PC-3 (cell line): ENCODE results near the gene FAM187B. TPM values are rescaled to one million over a fixed set of nuclear protein-coding genes. Genes with fewer than 3 reads are reported as not detected.

Experiments
- ATAC-seq: fragments of 200-7000 bp; cut with Tn5 transposase; 2 replicates; pipeline ENCODE4 v1.9.1; 2020; ENCODE audit warnings: mild to moderate bottlenecking, moderate library complexity
- BruUV-seq: library from RNA; stranded (reverse); fragments of 400-500 nt; replicated peaks from 2 replicates; lab custom pipeline; 2021; lab: Mats Ljungman, UMichigan
- CTCF ChIA-PET: fragments of 300-600 bp; sonication (Branson Sonifier 250); formaldehyde crosslinking; loops from one replicate; lab custom pipeline; 2022; ENCODE audit warnings: antibody characterized with exemption; lab: Charles Lee
- POLR2A ChIA-PET: fragments of 300-600 bp; sonication (Branson Sonifier 250); formaldehyde crosslinking; loops from one replicate; lab custom pipeline; 2022; ENCODE audit warnings: antibody characterized with exemption; ENCODE audit not compliant: unreplicated experiment; lab: Charles Lee
- DNase-seq: peaks from one replicate; pipeline ENCODE4 v3.0.0-alpha.2; 2015
- H2AFZ ChIP-seq: fragments of 300-600 bp; sonication (generic); 2 replicates; pipeline ENCODE4 v1.6.0; 2016; ENCODE audit warnings: antibody characterized with exemption, low read length
- H3F3A ChIP-seq: fragments of 300-600 bp; sonication (generic); one replicate; pipeline ENCODE4 v1.6.0; 2017; ENCODE audit warnings: antibody characterized with exemption, low read length, control low read depth, mild to moderate bottlenecking; ENCODE audit not compliant: unreplicated experiment
- H3K27ac ChIP-seq: fragments of 300-600 bp; sonication (generic); 2 replicates; pipeline ENCODE4 v1.5.1; 2016; ENCODE audit warnings: mild to moderate bottlenecking, low read length
- H3K27me3 ChIP-seq: fragments of 300-600 bp; sonication (generic); 2 replicates; pipeline ENCODE4 v1.6.1; 2016; ENCODE audit warnings: low read length, mixed read lengths
- H3K36me3 ChIP-seq: fragments of 300-600 bp; sonication (generic); 2 replicates; pipeline ENCODE4 v1.6.1; 2016; ENCODE audit warnings: low read depth, mixed run types, low read length, mixed read lengths
- H3K4me1 ChIP-seq: fragments of 300-600 bp; sonication (generic); 2 replicates; pipeline ENCODE4 v1.5.1; 2016; ENCODE audit warnings: low read length; ENCODE audit not compliant: insufficient read depth
- H3K4me2 ChIP-seq: fragments of 300-600 bp; sonication (generic); 2 replicates; pipeline ENCODE4 v1.6.0; 2016; ENCODE audit warnings: low read length
- H3K4me3 ChIP-seq: fragments of 300-600 bp; sonication (generic); 2 replicates; pipeline ENCODE4 v1.5.1; 2016; ENCODE audit warnings: mild to moderate bottlenecking, low read length, mixed read lengths
- H3K79me2 ChIP-seq: fragments of 300-600 bp; sonication (generic); 2 replicates; pipeline ENCODE4 v1.6.1; 2017; ENCODE audit warnings: low read length, mixed read lengths
- H3K9ac ChIP-seq: fragments of 300-600 bp; sonication (generic); 2 replicates; pipeline ENCODE4 v1.6.0; 2016; ENCODE audit warnings: mild to moderate bottlenecking, low read length
- H3K9me2 ChIP-seq: fragments of 300-600 bp; sonication (generic); replicated peaks from 2 replicates; pipeline ENCODE4 v1.6.1; 2016; ENCODE audit warnings: mixed run types, low read length, mixed read lengths
- H3K9me3 ChIP-seq: fragments of 300-600 bp; sonication (generic); 2 replicates; pipeline ENCODE4 v1.6.1; 2016; ENCODE audit warnings: low read length, mixed read lengths
- H4K20me1 ChIP-seq: fragments of 300-600 bp; sonication (generic); 2 replicates; pipeline ENCODE4 v1.6.1; 2016; ENCODE audit warnings: low read length, mixed read lengths
- EZH2 ChIP-seq: fragments of 300-600 bp; sonication (generic); IDR thresholded peaks from one replicate; pipeline ENCODE4 v1.6.1; 2017; ENCODE audit warnings: antibody characterized with exemption, mild to moderate bottlenecking, low read length; ENCODE audit not compliant: unreplicated experiment
- EZH2phosphoT487 ChIP-seq: fragments of 300-600 bp; sonication (generic); IDR thresholded peaks from 2 replicates; pipeline ENCODE4 v1.6.1; 2018; ENCODE audit warnings: mild to moderate bottlenecking, antibody characterized with exemption, low read length, borderline replicate concordance
- intact Hi-C: fragments of 100-400 bp; cut with micrococcal nuclease; formaldehyde crosslinking; loops from 2 replicates; pipeline ENCODE4 v1.9.0; 2023
- total RNA-seq: library from RNA; depleted of rRNA; stranded (reverse); fragments of >200 nt; gene quantifications from 2 replicates; pipeline ENCODE4 v1.2.3, GENCODE V29; 2014
- TF ChIP-seq, protein P1 (sequence below): fragments of 300-600 bp; sonication (generic); conservative IDR thresholded peaks from 2 replicates; pipeline ENCODE4 v1.5.1; 2017; ENCODE audit warnings: antibody characterized with exemption, low read depth, mild to moderate bottlenecking, low read length

Gene FAM187B
- total RNA-seq, 1 experiment from 2014 or later, result not detected

DNA sequence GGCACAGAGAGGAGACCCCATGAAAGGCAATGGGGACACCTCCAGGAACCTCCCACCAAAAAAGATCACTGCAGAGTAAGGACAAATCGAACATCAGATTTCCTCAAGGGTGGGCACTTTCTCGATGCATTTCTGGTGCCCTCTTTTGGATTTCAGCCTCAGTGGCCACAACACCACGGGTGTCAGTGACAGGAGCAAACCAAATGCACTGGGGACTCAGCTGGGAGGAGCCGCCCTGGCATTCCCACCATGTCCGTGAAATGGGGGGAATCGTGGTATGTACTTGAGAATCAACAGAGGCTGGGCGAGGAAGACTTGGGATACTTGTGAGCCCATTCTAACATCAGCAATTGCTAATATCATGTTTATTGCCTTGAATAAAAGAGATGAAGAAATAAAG is 16.3 kb downstream of the FAM187B start:
- Histone ChIP-seq H3K9me2 (no peaks in the 10 kb centered on the region), H2AFZ (no peak overlapping the region), H3K79me2 (no peaks in the 10 kb centered on the region), H3K9me3 (no peaks in the 10 kb centered on the region), H3K36me3 (no peaks in the 10 kb centered on the region), H3K27ac (no peak overlapping the region), H3F3A (no peaks in the 10 kb centered on the region), H4K20me1 (no peaks in the 10 kb centered on the region), H3K4me1 (peaks cover 11% of the 10 kb centered on the region), H3K27me3 (no peaks in the 10 kb centered on the region), H3K4me2 (no peak overlapping the region), H3K4me3 (no peak overlapping the region), H3K9ac (no peak overlapping the region)
- TF ChIP-seq EZH2phosphoT487, result no peak
- ATAC-seq (no peak), DNase-seq (no peak)
- intact Hi-C loops, result no loop called here
- ChIA-PET CTCF (no interaction called here), POLR2A (no interaction called here)
- BruUV-seq, result no TSS peak

GRCh38 chr19:35211545-35212230 is 16.9 kb downstream of the FAM187B start:
- Histone ChIP-seq H3K79me2 (no peaks in the 10 kb centered on the region), H3K4me2 (no peak overlapping the region), H3K4me3 (no peak overlapping the region), H3K9me2 (no peaks in the 10 kb centered on the region), H3K36me3 (no peaks in the 10 kb centered on the region), H4K20me1 (no peaks in the 10 kb centered on the region), H2AFZ (no peak overlapping the region), H3K27ac (no peak overlapping the region), H3K9me3 (no peaks in the 10 kb centered on the region), H3F3A (no peaks in the 10 kb centered on the region), H3K4me1 (peaks cover 11% of the 10 kb centered on the region), H3K27me3 (no peaks in the 10 kb centered on the region), H3K9ac (no peak overlapping the region)
- BruUV-seq, result no TSS peak
- ChIA-PET CTCF (no interaction called here), POLR2A (no interaction called here)
- intact Hi-C loops, result no loop called here
- no peak for ATAC-seq
- TF ChIP-seq, protein P1, sequence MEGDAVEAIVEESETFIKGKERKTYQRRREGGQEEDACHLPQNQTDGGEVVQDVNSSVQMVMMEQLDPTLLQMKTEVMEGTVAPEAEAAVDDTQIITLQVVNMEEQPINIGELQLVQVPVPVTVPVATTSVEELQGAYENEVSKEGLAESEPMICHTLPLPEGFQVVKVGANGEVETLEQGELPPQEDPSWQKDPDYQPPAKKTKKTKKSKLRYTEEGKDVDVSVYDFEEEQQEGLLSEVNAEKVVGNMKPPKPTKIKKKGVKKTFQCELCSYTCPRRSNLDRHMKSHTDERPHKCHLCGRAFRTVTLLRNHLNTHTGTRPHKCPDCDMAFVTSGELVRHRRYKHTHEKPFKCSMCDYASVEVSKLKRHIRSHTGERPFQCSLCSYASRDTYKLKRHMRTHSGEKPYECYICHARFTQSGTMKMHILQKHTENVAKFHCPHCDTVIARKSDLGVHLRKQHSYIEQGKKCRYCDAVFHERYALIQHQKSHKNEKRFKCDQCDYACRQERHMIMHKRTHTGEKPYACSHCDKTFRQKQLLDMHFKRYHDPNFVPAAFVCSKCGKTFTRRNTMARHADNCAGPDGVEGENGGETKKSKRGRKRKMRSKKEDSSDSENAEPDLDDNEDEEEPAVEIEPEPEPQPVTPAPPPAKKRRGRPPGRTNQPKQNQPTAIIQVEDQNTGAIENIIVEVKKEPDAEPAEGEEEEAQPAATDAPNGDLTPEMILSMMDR, result no peak
- TF ChIP-seq EZH2 (no peak), EZH2phosphoT487 (no peak)
- DNase-seq, result no peak

- ATAC-seq (no peak), DNase-seq (no peak)
- TF ChIP-seq EZH2phosphoT487 (no peak), EZH2 (no peak)
- TF ChIP-seq, protein P1, result no peak
- Histone ChIP-seq H2AFZ (no peak overlapping the region), H3K9ac (no peak overlapping the region), H3K9me3 (no peaks in the 10 kb centered on the region), H3K4me3 (no peak overlapping the region), H3K4me2 (no peak overlapping the region), H3K27me3 (no peaks in the 10 kb centered on the region), H3K27ac (no peak overlapping the region), H3K4me1 (peaks cover 11% of the 10 kb centered on the region), H3K9me2 (no peaks in the 10 kb centered on the region), H3K79me2 (no peaks in the 10 kb centered on the region), H3K36me3 (no peaks in the 10 kb centered on the region), H3F3A (no peaks in the 10 kb centered on the region), H4K20me1 (no peaks in the 10 kb centered on the region)
- no TSS peak for BruUV-seq
- ChIA-PET CTCF (no interaction called here), POLR2A (no interaction called here)
- intact Hi-C loops, result no loop called here
Measured at GRCh38 chr19:35209646-35210045, 18.9 kb downstream of the FAM187B start.
